ENCODE data around the gene MCM5. TPM values are rescaled to one million over a fixed set of nuclear protein-coding genes. Genes with fewer than 3 reads are reported as not detected.
A peak's percentile ranks its signal among the peaks of the same experiment; 100 is the strongest.
"Not testable (repeated sequence)": the region's sequence is repeated elsewhere in the genome, so short reads cannot be mapped to it uniquely, and the experiment has no call there.

The MCM5 gene
- total RNA-seq, 1 experiment from 2014 or later = 274 TPM

GRCh38 chr22:35394810-35395563, 5.0 kb upstream of the MCM5 start:
- Histone ChIP-seq H2BK20ac (ENCODE audit: low read depth, low read length, poor library complexity, severe bottlenecking) (no peak overlapping the region), H3K23me2 (ENCODE audit: insufficient read length, low read depth, low read length, poor library complexity, severe bottlenecking) (peaks cover 7% of the 10 kb centered on the region), H3K18ac (ENCODE audit: insufficient read length, low read depth, low read length) (no peak overlapping the region), H3K4me1 (ENCODE audit: insufficient read depth, low read length) (no peaks in the 10 kb centered on the region), H2BK5ac (ENCODE audit: insufficient read length, low read length) (no peak overlapping the region), H3K79me1 (ENCODE audit: insufficient read depth, low read depth, low read length, poor library complexity, severe bottlenecking) (no peaks in the 10 kb centered on the region), H3K79me2 (ENCODE audit: insufficient read depth, low read length) (no peaks in the 10 kb centered on the region), H3K56ac (ENCODE audit: insufficient read length, low read depth, low read length) (no peak overlapping the region), H3K27me3 (ENCODE audit: insufficient read depth, low read length) (no peaks in the 10 kb centered on the region), H4K5ac (ENCODE audit: insufficient read length, low read depth, low read length) (no peak overlapping the region), H2BK15ac (ENCODE audit: low read depth, low read length) (no peak overlapping the region), H3K9me3 (ENCODE audit: control insufficient read depth, low read depth, low read length) (no peaks in the 10 kb centered on the region), H3K23ac (ENCODE audit: insufficient read length, low read depth, low read length) (no peak overlapping the region), H2AK5ac (ENCODE audit: insufficient read length, low read length) (no peak overlapping the region), H3K4me2 (ENCODE audit: insufficient read depth, insufficient read length, low read length) (no peak overlapping the region), H2AFZ (ENCODE audit: low read length) (no peak overlapping the region), H2BK120ac (ENCODE audit: low read depth, low read length, poor library complexity, severe bottlenecking) (no peak overlapping the region), H3K14ac (ENCODE audit: insufficient read depth, low read length) (no peak overlapping the region), H3K27ac (ENCODE audit: insufficient read length, low read depth, low read length) (no peak overlapping the region), H3K9ac (ENCODE audit: extremely low read depth, insufficient read length, low read length) (no peak overlapping the region), H4K91ac (ENCODE audit: insufficient read length, low read depth, low read length) (no peak overlapping the region), H4K20me1 (ENCODE audit: control insufficient read depth, insufficient read depth, insufficient read length) (no peaks in the 10 kb centered on the region), H4K8ac (replicated peaks; ENCODE audit: insufficient read length, low read depth, low read length) (no peak overlapping the region), H2BK12ac (ENCODE audit: insufficient read length, low read depth, low read length) (no peak overlapping the region), H3K4ac (ENCODE audit: low read depth, low read length) (no peak overlapping the region), H3T11ph (ENCODE audit: low read length) (no peak overlapping the region)
- WGBS (ENCODE audit: extremely low coverage, insufficient read length, low lambda C conversion rate) = no CpG with 5 or more reads among the region's 5 CpGs
- TF ChIP-seq, protein P1, sequence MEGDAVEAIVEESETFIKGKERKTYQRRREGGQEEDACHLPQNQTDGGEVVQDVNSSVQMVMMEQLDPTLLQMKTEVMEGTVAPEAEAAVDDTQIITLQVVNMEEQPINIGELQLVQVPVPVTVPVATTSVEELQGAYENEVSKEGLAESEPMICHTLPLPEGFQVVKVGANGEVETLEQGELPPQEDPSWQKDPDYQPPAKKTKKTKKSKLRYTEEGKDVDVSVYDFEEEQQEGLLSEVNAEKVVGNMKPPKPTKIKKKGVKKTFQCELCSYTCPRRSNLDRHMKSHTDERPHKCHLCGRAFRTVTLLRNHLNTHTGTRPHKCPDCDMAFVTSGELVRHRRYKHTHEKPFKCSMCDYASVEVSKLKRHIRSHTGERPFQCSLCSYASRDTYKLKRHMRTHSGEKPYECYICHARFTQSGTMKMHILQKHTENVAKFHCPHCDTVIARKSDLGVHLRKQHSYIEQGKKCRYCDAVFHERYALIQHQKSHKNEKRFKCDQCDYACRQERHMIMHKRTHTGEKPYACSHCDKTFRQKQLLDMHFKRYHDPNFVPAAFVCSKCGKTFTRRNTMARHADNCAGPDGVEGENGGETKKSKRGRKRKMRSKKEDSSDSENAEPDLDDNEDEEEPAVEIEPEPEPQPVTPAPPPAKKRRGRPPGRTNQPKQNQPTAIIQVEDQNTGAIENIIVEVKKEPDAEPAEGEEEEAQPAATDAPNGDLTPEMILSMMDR (conservative IDR thresholded peaks at IDR 0.05) = no peak
- H3K27me3 Mint-ChIP-seq (ENCODE audit: low read depth) = no peaks in the 10 kb centered on the region
- peak overlapping the region in 1 of 3 experiments; percentile 40; a peak in 1 of 7 replicates for H3K27ac Mint-ChIP-seq
- no peak for DNase-seq
- H3K4me3 Mint-ChIP-seq = no peak overlapping the region
- H3K9me3 Mint-ChIP-seq = no peaks in the 10 kb centered on the region; a peak in 2 of 5 replicates
- peaks cover 7 to 23% (median 11%) of the 10 kb centered on the region in 3 experiments; a peak in 4 of 7 replicates for H3K36me3 Mint-ChIP-seq (ENCODE audit: insufficient read depth in 1 of 3, low read depth in 3 of 3)
- H3K4me1 Mint-ChIP-seq = peaks cover 12 to 15% of the 10 kb centered on the region in 2 experiments

DNA sequence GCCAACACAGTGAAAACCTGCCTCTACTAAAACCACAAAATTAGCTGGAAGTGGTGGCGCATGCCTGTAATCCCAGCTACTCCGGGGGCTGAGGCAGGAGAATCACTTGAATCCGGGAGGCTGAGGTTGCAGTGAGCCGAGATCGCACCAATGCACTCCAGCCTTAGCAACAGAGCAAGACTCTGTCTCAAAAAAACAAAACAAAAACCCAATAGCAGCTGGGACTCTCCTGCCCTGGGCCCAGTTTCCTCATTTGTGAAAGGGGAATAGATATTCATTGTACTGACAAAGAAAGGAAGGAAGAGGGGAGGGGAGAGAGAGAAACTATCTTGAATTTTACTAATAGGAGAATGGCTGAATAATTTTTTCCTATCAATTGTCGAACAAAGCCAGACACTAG, 3.3 kb upstream of the MCM5 start:
- not testable (repeated sequence) for H3K56ac ChIP-seq (ENCODE audit: insufficient read length, low read depth, low read length); H4K8ac ChIP-seq (replicated peaks; ENCODE audit: insufficient read length, low read depth, low read length); H3K79me2 ChIP-seq (ENCODE audit: insufficient read depth, low read length); H4K91ac ChIP-seq (ENCODE audit: insufficient read length, low read depth, low read length); H3K9me3 Mint-ChIP-seq; H3K4me2 ChIP-seq (ENCODE audit: insufficient read depth, insufficient read length, low read length); H3K4ac ChIP-seq (ENCODE audit: low read depth, low read length); H3K9me3 ChIP-seq (ENCODE audit: control insufficient read depth, low read depth, low read length); H3K4me1 ChIP-seq (ENCODE audit: insufficient read depth, low read length); H3K23ac ChIP-seq (ENCODE audit: insufficient read length, low read depth, low read length); H3T11ph ChIP-seq (ENCODE audit: low read length); H3K18ac ChIP-seq (ENCODE audit: insufficient read length, low read depth, low read length); H2AFZ ChIP-seq (ENCODE audit: low read length); H4K5ac ChIP-seq (ENCODE audit: insufficient read length, low read depth, low read length); H2BK20ac ChIP-seq (ENCODE audit: low read depth, low read length, poor library complexity, severe bottlenecking); H3K27ac ChIP-seq (ENCODE audit: insufficient read length, low read depth, low read length); H2BK15ac ChIP-seq (ENCODE audit: low read depth, low read length); H2BK120ac ChIP-seq (ENCODE audit: low read depth, low read length, poor library complexity, severe bottlenecking); H2BK5ac ChIP-seq (ENCODE audit: insufficient read length, low read length); H3K9ac ChIP-seq (ENCODE audit: extremely low read depth, insufficient read length, low read length); H2AK5ac ChIP-seq (ENCODE audit: insufficient read length, low read length); DNase-seq; H3K79me1 ChIP-seq (ENCODE audit: insufficient read depth, low read depth, low read length, poor library complexity, severe bottlenecking); H2BK12ac ChIP-seq (ENCODE audit: insufficient read length, low read depth, low read length); H3K27me3 Mint-ChIP-seq (ENCODE audit: low read depth); H4K20me1 ChIP-seq (ENCODE audit: control insufficient read depth, insufficient read depth, insufficient read length); H3K14ac ChIP-seq (ENCODE audit: insufficient read depth, low read length); H3K27me3 ChIP-seq (ENCODE audit: insufficient read depth, low read length); H3K4me3 Mint-ChIP-seq
- peak overlapping the region; percentile 81 to 87 (median 83); a peak in 5 of 7 replicates for H3K27ac Mint-ChIP-seq
- WGBS (ENCODE audit: extremely low coverage, insufficient read length, low lambda C conversion rate) = no CpG with 5 or more reads among the region's 6 CpGs
- H3K4me1 Mint-ChIP-seq = peaks cover 20 to 27% of the 10 kb centered on the region in 2 experiments
- peaks cover 13% of the 10 kb centered on the region for H3K23me2 ChIP-seq (ENCODE audit: insufficient read length, low read depth, low read length, poor library complexity, severe bottlenecking)
- peaks cover 15 to 26% (median 17%) of the 10 kb centered on the region in 3 experiments for H3K36me3 Mint-ChIP-seq (ENCODE audit: insufficient read depth in 1 of 3, low read depth in 3 of 3)
